Esophagus (tissue), 2 donors: Measurements from ENCODE around the gene SOWAHA. TPM values are rescaled to one million over a fixed set of nuclear protein-coding genes. Genes with fewer than 3 reads are reported as not detected.
A peak's percentile ranks its signal among the peaks of the same experiment; 100 is the strongest.
"Not testable (repeated sequence)": the region's sequence is repeated elsewhere in the genome, so short reads cannot be mapped to it uniquely, and the experiment has no call there.

Experiments used
- H3K27ac ChIP-seq, 2 donors: one replicate each; pipeline ENCODE4 v1.5.1; 2013; ENCODE audit warnings: low read depth in 2 of 2, mild to moderate bottlenecking in 2 of 2, inconsistent platforms in 1 of 2, low read length in 1 of 2, moderate library complexity in 1 of 2
- H3K27me3 ChIP-seq, 2 donors: one replicate each; pipeline ENCODE4 v1.6.1; 2013; ENCODE audit warnings: low read length in 2 of 2, control low read depth in 1 of 2, mild to moderate bottlenecking in 1 of 2; ENCODE audit not compliant: insufficient read depth in 2 of 2, control insufficient read depth in 1 of 2
- H3K36me3 ChIP-seq, 2 donors: one replicate each; pipeline ENCODE4 v1.6.1; 2013; ENCODE audit warnings: low read length in 1 of 2; ENCODE audit not compliant: control insufficient read depth in 2 of 2, insufficient read depth in 2 of 2
- H3K4me1 ChIP-seq, 2 donors: one replicate each; pipeline ENCODE4 v1.6.1; 2013; ENCODE audit warnings: low read length in 1 of 2; ENCODE audit not compliant: control insufficient read depth in 2 of 2, insufficient read depth in 2 of 2
- H3K4me3 ChIP-seq, 2 donors: one replicate each; pipeline ENCODE4 v1.5.1; 2013; ENCODE audit warnings: low read length in 2 of 2, mild to moderate bottlenecking in 2 of 2, low read depth in 1 of 2, moderate library complexity in 1 of 2
- H3K9me3 ChIP-seq, 2 donors: one replicate each; pipeline ENCODE4 v1.6.1; 2013; ENCODE audit warnings: mild to moderate bottlenecking in 2 of 2, low read depth in 1 of 2, low read length in 1 of 2, moderate library complexity in 1 of 2; ENCODE audit not compliant: control insufficient read depth in 2 of 2, insufficient read depth in 1 of 2
- WGBS, 2 donors: extraction: QIAGEN DNeasy Blood & Tissue Kit; methylation state at CpG; one replicate each; pipeline ENCODE4 v1.1.7; 2013; 5-methylcytosine and 5-hydroxymethylcytosine counted together
- polyA plus RNA-seq, 2 donors: library from polyadenylated mRNA; stranded (reverse); fragments of 200-250 nt; gene quantifications; one replicate each; pipeline ENCODE4 v1.2.3, GENCODE V29; 2013
- donor health status: healthy with polysubstance abuse.
- donor health status: Bipolar disorder and iron deficiency.

The SOWAHA gene
- polyA plus RNA-seq, 2 donors, result 0.07 to 0.18 TPM

- not testable (repeated sequence) for H3K4me1 ChIP-seq, H3K27ac ChIP-seq, H3K9me3 ChIP-seq, H3K4me3 ChIP-seq, H3K36me3 ChIP-seq, H3K27me3 ChIP-seq
- WGBS, 2 donors, result 89 to 100% methylated on average over 1 of the region's 1 CpG
Observed at GRCh38 chr5:132804219-132804618, 8.9 kb upstream of the SOWAHA start.

- not testable (repeated sequence) for H3K9me3 ChIP-seq, H3K36me3 ChIP-seq, H3K4me1 ChIP-seq, H3K4me3 ChIP-seq, H3K27me3 ChIP-seq, H3K27ac ChIP-seq
- 92 to 93% methylated on average over 6 of the region's 6 CpGs for WGBS, 2 donors
Observed at GRCh38 chr5:132805872-132806271, 7.2 kb upstream of the SOWAHA start.

- not testable (repeated sequence) for H3K9me3 ChIP-seq, H3K27me3 ChIP-seq, H3K27ac ChIP-seq, H3K36me3 ChIP-seq, H3K4me3 ChIP-seq, H3K4me1 ChIP-seq
- WGBS, 2 donors, result 80 to 91% methylated on average over 12 of the region's 12 CpGs
Observed at GRCh38 chr5:132806804-132807162, 6.3 kb upstream of the SOWAHA start.

- Histone ChIP-seq H3K27me3 (peaks cover 0 to 2% of the 10 kb centered on the region in 2 donors), H3K27ac (no peak overlapping the region), H3K36me3 (no peaks in the 10 kb centered on the region), H3K9me3 (no peaks in the 10 kb centered on the region), H3K4me3 (no peak overlapping the region), H3K4me1 (no peaks in the 10 kb centered on the region)
- 56 to 76% methylated on average over 12 of the region's 12 CpGs for WGBS, 2 donors
Observed at GRCh38 chr5:132807163-132807838, 5.8 kb upstream of the SOWAHA start.

GRCh38 chr5:132808448-132808847, 4.7 kb upstream of the SOWAHA start:
- WGBS, 2 donors, result 35 to 41% methylated on average over 2 of the region's 2 CpGs

GRCh38 chr5:132808866-132809265, 4.2 kb upstream of the SOWAHA start:
- Histone ChIP-seq H3K4me1 (peaks cover 0 to 3% of the 10 kb centered on the region in 2 donors), H3K27me3 (peaks cover 0 to 5% of the 10 kb centered on the region in 2 donors), H3K27ac (no peak overlapping the region), H3K4me3 (no peak overlapping the region), H3K36me3 (no peaks in the 10 kb centered on the region), H3K9me3 (no peaks in the 10 kb centered on the region)
- WGBS, 2 donors, result 35 to 38% methylated on average over 3 of the region's 3 CpGs

More at GRCh38 chr5:132808448-132808847, 4.7 kb upstream of the SOWAHA start:
- Histone ChIP-seq H3K36me3 (no peaks in the 10 kb centered on the region), H3K9me3 (no peaks in the 10 kb centered on the region), H3K27ac (no peak overlapping the region), H3K4me1 (no peaks in the 10 kb centered on the region), H3K4me3 (no peak overlapping the region), H3K27me3 (peaks cover 0 to 5% of the 10 kb centered on the region in 2 donors)

GRCh38 chr5:132810605-132811004, 2.5 kb upstream of the SOWAHA start:
- no peak overlapping the region for H3K27ac ChIP-seq
- 85 to 87% methylated on average over 5 of the region's 5 CpGs for WGBS, 2 donors
- H3K9me3 ChIP-seq, result peaks cover 0 to 3% of the 10 kb centered on the region in 2 donors
- no peaks in the 10 kb centered on the region for H3K36me3 ChIP-seq
- peaks cover 0 to 7% of the 10 kb centered on the region in 2 donors for H3K27me3 ChIP-seq
- H3K4me3 ChIP-seq, result no peak overlapping the region
- H3K4me1 ChIP-seq, result peaks cover 0 to 6% of the 10 kb centered on the region in 2 donors

GRCh38 chr5:132812123-132812765, 858 bp upstream of the SOWAHA start:
- Histone ChIP-seq H3K4me3 (no peak overlapping the region), H3K36me3 (no peaks in the 10 kb centered on the region), H3K27me3 (peaks cover 0 to 7% of the 10 kb centered on the region in 2 donors), H3K27ac (no peak overlapping the region), H3K9me3 (peaks cover 0 to 3% of the 10 kb centered on the region in 2 donors), H3K4me1 (peaks cover 0 to 6% of the 10 kb centered on the region in 2 donors)
- 64 to 65% methylated on average over 18 of the region's 18 CpGs for WGBS, 2 donors

- Histone ChIP-seq H3K27ac (no peak overlapping the region), H3K4me1 (peaks cover 0 to 6% of the 10 kb centered on the region in 2 donors), H3K9me3 (peaks cover 0 to 3% of the 10 kb centered on the region in 2 donors), H3K4me3 (peak overlapping the region; percentile 47 to 57), H3K27me3 (peaks cover 0 to 7% of the 10 kb centered on the region in 2 donors), H3K36me3 (no peaks in the 10 kb centered on the region)
- WGBS, 2 donors, result 7 to 8% methylated on average over 82 to 110 of the region's 110 CpGs
Observed at GRCh38 chr5:132813599-132814502, 749 bp downstream of the SOWAHA start.
